Breast epithelium (tissue), 3 donors: Measurements from ENCODE around the gene PTTG1IP2.

Experiments used
- CTCF ChIP-seq, 3 donors: fragments of 450-650 bp; IDR thresholded peaks; one replicate each; pipeline ENCODE4 v1.5.1; 2016 to 2017; ENCODE audit warnings: antibody characterized with exemption in 3 of 3, mild to moderate bottlenecking in 3 of 3, moderate library complexity in 3 of 3
- POLR2A ChIP-seq: fragments of 450-650 bp; IDR thresholded peaks from one replicate; pipeline ENCODE4 v1.6.1; 2016; ENCODE audit warnings: antibody characterized with exemption, mild to moderate bottlenecking, moderate library complexity

- TF ChIP-seq POLR2A: no peak
- TF ChIP-seq CTCF (IDR thresholded peaks at IDR 0.05): no peak
Observed at GRCh38 chr7:90495241-90495640, 25.8 kb downstream of the PTTG1IP2 start.
